Measurements from ENCODE around the gene GABRR2.

DNA sequence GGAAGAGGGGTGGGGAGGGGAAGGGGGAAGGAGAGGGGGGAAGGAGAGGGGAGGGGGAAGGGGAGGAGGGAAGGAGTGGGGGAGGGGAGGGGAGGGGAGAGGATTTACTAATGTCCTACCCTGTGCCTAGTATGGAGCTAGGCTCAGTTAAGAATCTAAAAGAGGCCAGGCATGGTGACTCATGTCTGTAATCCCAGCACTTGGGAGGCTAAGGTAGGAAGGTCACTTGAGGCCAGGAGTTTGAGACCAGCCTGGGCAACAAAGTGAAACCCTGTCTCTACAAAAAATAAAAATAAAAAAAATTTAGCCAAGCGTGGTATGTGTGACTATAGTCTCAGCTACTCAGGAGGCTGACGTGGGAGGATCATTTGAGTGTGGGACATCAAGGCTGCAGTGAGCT is 24.5 kb upstream of the GABRR2 start:
- TF ChIP-seq, protein P1, sequence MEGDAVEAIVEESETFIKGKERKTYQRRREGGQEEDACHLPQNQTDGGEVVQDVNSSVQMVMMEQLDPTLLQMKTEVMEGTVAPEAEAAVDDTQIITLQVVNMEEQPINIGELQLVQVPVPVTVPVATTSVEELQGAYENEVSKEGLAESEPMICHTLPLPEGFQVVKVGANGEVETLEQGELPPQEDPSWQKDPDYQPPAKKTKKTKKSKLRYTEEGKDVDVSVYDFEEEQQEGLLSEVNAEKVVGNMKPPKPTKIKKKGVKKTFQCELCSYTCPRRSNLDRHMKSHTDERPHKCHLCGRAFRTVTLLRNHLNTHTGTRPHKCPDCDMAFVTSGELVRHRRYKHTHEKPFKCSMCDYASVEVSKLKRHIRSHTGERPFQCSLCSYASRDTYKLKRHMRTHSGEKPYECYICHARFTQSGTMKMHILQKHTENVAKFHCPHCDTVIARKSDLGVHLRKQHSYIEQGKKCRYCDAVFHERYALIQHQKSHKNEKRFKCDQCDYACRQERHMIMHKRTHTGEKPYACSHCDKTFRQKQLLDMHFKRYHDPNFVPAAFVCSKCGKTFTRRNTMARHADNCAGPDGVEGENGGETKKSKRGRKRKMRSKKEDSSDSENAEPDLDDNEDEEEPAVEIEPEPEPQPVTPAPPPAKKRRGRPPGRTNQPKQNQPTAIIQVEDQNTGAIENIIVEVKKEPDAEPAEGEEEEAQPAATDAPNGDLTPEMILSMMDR (conservative IDR thresholded peaks at IDR 0.05; ENCODE audit: low read depth, low read length): no peak
- TF ChIP-seq RAD21 (IDR thresholded peaks at IDR 0.05; ENCODE audit: low read length): no peak
- no peak for TF ChIP-seq SMC3 (IDR thresholded peaks at IDR 0.05; ENCODE audit: low read depth, low read length)
- TF ChIP-seq RFX5 (IDR thresholded peaks at IDR 0.05; ENCODE audit: low read depth, low read length): no peak
- TF ChIP-seq, protein P2, sequence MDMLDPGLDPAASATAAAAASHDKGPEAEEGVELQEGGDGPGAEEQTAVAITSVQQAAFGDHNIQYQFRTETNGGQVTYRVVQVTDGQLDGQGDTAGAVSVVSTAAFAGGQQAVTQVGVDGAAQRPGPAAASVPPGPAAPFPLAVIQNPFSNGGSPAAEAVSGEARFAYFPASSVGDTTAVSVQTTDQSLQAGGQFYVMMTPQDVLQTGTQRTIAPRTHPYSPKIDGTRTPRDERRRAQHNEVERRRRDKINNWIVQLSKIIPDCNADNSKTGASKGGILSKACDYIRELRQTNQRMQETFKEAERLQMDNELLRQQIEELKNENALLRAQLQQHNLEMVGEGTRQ (IDR thresholded peaks at IDR 0.05; ENCODE audit: low read depth, low read length): no peak
- TF ChIP-seq MAZ (IDR thresholded peaks at IDR 0.05; ENCODE audit: borderline replicate concordance, low read depth, low read length): no peak
- no peak for TF ChIP-seq CEBPB (IDR thresholded peaks at IDR 0.05; ENCODE audit: low read depth, low read length)
- TF ChIP-seq MXI1 (IDR thresholded peaks at IDR 0.05; ENCODE audit: borderline replicate concordance, low read depth, low read length): no peak

Measured in IMR-90 (cell line).